ENCODE data around the gene MYO1G.

GRCh38 chr7:44963364-44964290 lies 15.2 kb downstream of the MYO1G start:
- TF ChIP-seq CTCF (conservative IDR thresholded peaks at IDR 0.05; ENCODE audit: low read depth, low read length) (no peak), EZH2 (IDR thresholded peaks at IDR 0.05; ENCODE audit: low read length, unreplicated experiment) (no peak)
